ENCODE measurements around the gene HMGA1.

The HMGA1 gene

GRCh38 chr6:34225551-34225950 lies 11.1 kb upstream of the HMGA1 start:
- H3K36me3 ChIP-seq (ENCODE audit: control insufficient read depth in 1 of 2, insufficient read depth in 2 of 2, low read length in 2 of 2), result no peaks in the 10 kb centered on the region
- H3K9me3 ChIP-seq (ENCODE audit: control insufficient read depth in 1 of 2, low read length in 2 of 2), result no peaks in the 10 kb centered on the region
- peaks cover 5 to 10% of the 10 kb centered on the region in 2 donors for H3K4me1 ChIP-seq (ENCODE audit: control insufficient read depth in 1 of 2, insufficient read depth in 2 of 2, low read length in 2 of 2)
- H3K4me3 ChIP-seq (ENCODE audit: low read depth in 1 of 2, low read length in 2 of 2), result no peak overlapping the region
- no peak overlapping the region for H3K27ac ChIP-seq (ENCODE audit: low read length)
- H3K27me3 ChIP-seq (ENCODE audit: low read depth, low read length), result no peaks in the 10 kb centered on the region

- Histone ChIP-seq H3K27me3 (ENCODE audit: low read depth, low read length) (no peaks in the 10 kb centered on the region), H3K9me3 (ENCODE audit: control insufficient read depth in 1 of 2, low read length in 2 of 2) (no peaks in the 10 kb centered on the region), H3K4me3 (ENCODE audit: low read depth in 1 of 2, low read length in 2 of 2) (no peak overlapping the region), H3K4me1 (ENCODE audit: control insufficient read depth in 1 of 2, insufficient read depth in 2 of 2, low read length in 2 of 2) (peaks cover 5 to 10% of the 10 kb centered on the region in 2 donors), H3K36me3 (ENCODE audit: control insufficient read depth in 1 of 2, insufficient read depth in 2 of 2, low read length in 2 of 2) (no peaks in the 10 kb centered on the region), H3K27ac (ENCODE audit: low read length) (no peak overlapping the region)
Observed at GRCh38 chr6:34226066-34226465, 10.6 kb upstream of the HMGA1 start.

GRCh38 chr6:34226731-34227586 lies 9.7 kb upstream of the HMGA1 start:
- no peaks in the 10 kb centered on the region for H3K36me3 ChIP-seq (ENCODE audit: control insufficient read depth in 1 of 2, insufficient read depth in 2 of 2, low read length in 2 of 2)
- H3K4me3 ChIP-seq (ENCODE audit: low read depth in 1 of 2, low read length in 2 of 2), result no peak overlapping the region
- no peaks in the 10 kb centered on the region for H3K27me3 ChIP-seq (ENCODE audit: low read depth, low read length)
- H3K4me1 ChIP-seq (ENCODE audit: control insufficient read depth in 1 of 2, insufficient read depth in 2 of 2, low read length in 2 of 2), result peaks cover 5 to 10% of the 10 kb centered on the region in 2 donors
- H3K27ac ChIP-seq (ENCODE audit: low read length), result no peak overlapping the region
- no peaks in the 10 kb centered on the region for H3K9me3 ChIP-seq (ENCODE audit: control insufficient read depth in 1 of 2, low read length in 2 of 2)

GRCh38 chr6:34227761-34228421 lies 8.8 kb upstream of the HMGA1 start:
- Histone ChIP-seq H3K4me1 (ENCODE audit: control insufficient read depth in 1 of 2, insufficient read depth in 2 of 2, low read length in 2 of 2) (peaks cover 5 to 10% of the 10 kb centered on the region in 2 donors), H3K27ac (ENCODE audit: low read length) (no peak overlapping the region), H3K27me3 (ENCODE audit: low read depth, low read length) (no peaks in the 10 kb centered on the region), H3K9me3 (ENCODE audit: control insufficient read depth in 1 of 2, low read length in 2 of 2) (no peaks in the 10 kb centered on the region), H3K36me3 (ENCODE audit: control insufficient read depth in 1 of 2, insufficient read depth in 2 of 2, low read length in 2 of 2) (no peaks in the 10 kb centered on the region), H3K4me3 (ENCODE audit: low read depth in 1 of 2, low read length in 2 of 2) (no peak overlapping the region)

GRCh38 chr6:34229877-34230276 lies 6.8 kb upstream of the HMGA1 start:
- H3K27me3 ChIP-seq (ENCODE audit: low read depth, low read length), result no peaks in the 10 kb centered on the region
- H3K36me3 ChIP-seq (ENCODE audit: control insufficient read depth in 1 of 2, insufficient read depth in 2 of 2, low read length in 2 of 2), result no peaks in the 10 kb centered on the region
- no peaks in the 10 kb centered on the region for H3K9me3 ChIP-seq (ENCODE audit: control insufficient read depth in 1 of 2, low read length in 2 of 2)
- no peak overlapping the region for H3K27ac ChIP-seq (ENCODE audit: low read length)
- H3K4me3 ChIP-seq (ENCODE audit: low read depth in 1 of 2, low read length in 2 of 2), result no peak overlapping the region
- H3K4me1 ChIP-seq (ENCODE audit: control insufficient read depth in 1 of 2, insufficient read depth in 2 of 2, low read length in 2 of 2), result no peaks in the 10 kb centered on the region

- Histone ChIP-seq H3K36me3 (ENCODE audit: control insufficient read depth in 1 of 2, insufficient read depth in 2 of 2, low read length in 2 of 2) (no peaks in the 10 kb centered on the region), H3K27ac (ENCODE audit: low read length) (no peak overlapping the region), H3K4me3 (ENCODE audit: low read depth in 1 of 2, low read length in 2 of 2) (no peak overlapping the region), H3K4me1 (ENCODE audit: control insufficient read depth in 1 of 2, insufficient read depth in 2 of 2, low read length in 2 of 2) (peaks cover 0 to 1% of the 10 kb centered on the region in 2 donors), H3K27me3 (ENCODE audit: low read depth, low read length) (no peaks in the 10 kb centered on the region), H3K9me3 (ENCODE audit: control insufficient read depth in 1 of 2, low read length in 2 of 2) (no peaks in the 10 kb centered on the region)
Observed at GRCh38 chr6:34230653-34231371, 5.9 kb upstream of the HMGA1 start.

GRCh38 chr6:34231566-34232336 lies 4.9 kb upstream of the HMGA1 start:
- Histone ChIP-seq H3K27ac (ENCODE audit: low read length) (no peak overlapping the region), H3K36me3 (ENCODE audit: control insufficient read depth in 1 of 2, insufficient read depth in 2 of 2, low read length in 2 of 2) (no peaks in the 10 kb centered on the region), H3K4me3 (ENCODE audit: low read depth in 1 of 2, low read length in 2 of 2) (no peak overlapping the region), H3K27me3 (ENCODE audit: low read depth, low read length) (no peaks in the 10 kb centered on the region), H3K9me3 (ENCODE audit: control insufficient read depth in 1 of 2, low read length in 2 of 2) (no peaks in the 10 kb centered on the region), H3K4me1 (ENCODE audit: control insufficient read depth in 1 of 2, insufficient read depth in 2 of 2, low read length in 2 of 2) (peaks cover 0 to 6% of the 10 kb centered on the region in 2 donors)

- Histone ChIP-seq H3K4me3 (ENCODE audit: low read depth in 1 of 2, low read length in 2 of 2) (no peak overlapping the region), H3K9me3 (ENCODE audit: control insufficient read depth in 1 of 2, low read length in 2 of 2) (no peaks in the 10 kb centered on the region), H3K4me1 (ENCODE audit: control insufficient read depth in 1 of 2, insufficient read depth in 2 of 2, low read length in 2 of 2) (peaks cover 0 to 7% of the 10 kb centered on the region in 2 donors), H3K36me3 (ENCODE audit: control insufficient read depth in 1 of 2, insufficient read depth in 2 of 2, low read length in 2 of 2) (no peaks in the 10 kb centered on the region), H3K27me3 (ENCODE audit: low read depth, low read length) (no peaks in the 10 kb centered on the region), H3K27ac (ENCODE audit: low read length) (no peak overlapping the region)
Observed at GRCh38 chr6:34232901-34233300, 3.8 kb upstream of the HMGA1 start.

GRCh38 chr6:34233867-34234266 lies 2.8 kb upstream of the HMGA1 start:
- Histone ChIP-seq H3K27me3 (ENCODE audit: low read depth, low read length) (no peaks in the 10 kb centered on the region), H3K27ac (ENCODE audit: low read length) (no peak overlapping the region), H3K4me3 (ENCODE audit: low read depth in 1 of 2, low read length in 2 of 2) (no peak overlapping the region), H3K36me3 (ENCODE audit: control insufficient read depth in 1 of 2, insufficient read depth in 2 of 2, low read length in 2 of 2) (no peaks in the 10 kb centered on the region), H3K4me1 (ENCODE audit: control insufficient read depth in 1 of 2, insufficient read depth in 2 of 2, low read length in 2 of 2) (peaks cover 0 to 13% of the 10 kb centered on the region in 2 donors), H3K9me3 (ENCODE audit: control insufficient read depth in 1 of 2, low read length in 2 of 2) (no peaks in the 10 kb centered on the region)

- H3K9me3 ChIP-seq (ENCODE audit: control insufficient read depth in 1 of 2, low read length in 2 of 2), result no peaks in the 10 kb centered on the region
- H3K27ac ChIP-seq (ENCODE audit: low read length), result no peak overlapping the region
- peaks cover 0 to 13% of the 10 kb centered on the region in 2 donors for H3K4me1 ChIP-seq (ENCODE audit: control insufficient read depth in 1 of 2, insufficient read depth in 2 of 2, low read length in 2 of 2)
- no peaks in the 10 kb centered on the region for H3K27me3 ChIP-seq (ENCODE audit: low read depth, low read length)
- H3K4me3 ChIP-seq (ENCODE audit: low read depth in 1 of 2, low read length in 2 of 2), result no peak overlapping the region
- no peaks in the 10 kb centered on the region for H3K36me3 ChIP-seq (ENCODE audit: control insufficient read depth in 1 of 2, insufficient read depth in 2 of 2, low read length in 2 of 2)
Observed at GRCh38 chr6:34234667-34235306, 1.9 kb upstream of the HMGA1 start.
